H9 (cell line): Measurements from ENCODE around the gene SLC22A8. TPM values are rescaled to one million over a fixed set of nuclear protein-coding genes. Genes with fewer than 3 reads are reported as not detected.

Experiments used
- DNase-seq: peaks from one replicate; pipeline ENCODE4 v3.0.0-alpha.2; 2017
- H2AFZ ChIP-seq: one replicate; pipeline ENCODE4 v1.6.1; 2013; ENCODE audit warnings: mild to moderate bottlenecking, low read length, control low read depth, moderate library complexity
- H2AK5ac ChIP-seq: 2 replicates; pipeline ENCODE4 v1.6.1; 2013; ENCODE audit warnings: low read length, control low read depth, mixed read lengths; ENCODE audit not compliant: insufficient read length
- H2BK120ac ChIP-seq: one replicate; pipeline ENCODE4 v1.6.1; 2013; ENCODE audit warnings: low read depth, mild to moderate bottlenecking, low read length, control low read depth, inconsistent platforms; ENCODE audit not compliant: poor library complexity, severe bottlenecking
- H2BK12ac ChIP-seq: 2 replicates; pipeline ENCODE4 v1.6.1; 2013; ENCODE audit warnings: low read length, control low read depth, mixed read lengths, low read depth; ENCODE audit not compliant: insufficient read length
- H2BK15ac ChIP-seq: 2 replicates; pipeline ENCODE4 v1.6.1; 2013; ENCODE audit warnings: low read depth, low read length, control low read depth
- H2BK20ac ChIP-seq: one replicate; pipeline ENCODE4 v1.6.1; 2013; ENCODE audit warnings: low read depth, mild to moderate bottlenecking, low read length, control low read depth, inconsistent platforms; ENCODE audit not compliant: poor library complexity, severe bottlenecking
- H2BK5ac ChIP-seq: 2 replicates; pipeline ENCODE4 v1.6.1; 2013; ENCODE audit warnings: low read length, control low read depth, mixed read lengths; ENCODE audit not compliant: insufficient read length
- H3K14ac ChIP-seq: 2 replicates; pipeline ENCODE4 v1.6.1; 2013; ENCODE audit warnings: low read length, control low read depth; ENCODE audit not compliant: insufficient read depth
- H3K18ac ChIP-seq: 2 replicates; pipeline ENCODE4 v1.6.1; 2013; ENCODE audit warnings: low read depth, mild to moderate bottlenecking, mixed read lengths, low read length, control low read depth; ENCODE audit not compliant: insufficient read length
- H3K23ac ChIP-seq: 2 replicates; pipeline ENCODE4 v1.6.1; 2013; ENCODE audit warnings: low read length, control low read depth, mixed read lengths, low read depth; ENCODE audit not compliant: insufficient read length
- H3K23me2 ChIP-seq: 2 replicates; pipeline ENCODE4 v1.6.1; 2013; ENCODE audit warnings: low read depth, mild to moderate bottlenecking, mixed read lengths, low read length, control low read depth; ENCODE audit not compliant: insufficient read length, poor library complexity, severe bottlenecking
- H3K27ac ChIP-seq: 2 replicates; pipeline ENCODE4 v1.5.1; 2013; ENCODE audit warnings: low read length, control low read depth, mixed read lengths, low read depth; ENCODE audit not compliant: insufficient read length
- H3K27me3 ChIP-seq: 2 replicates; pipeline ENCODE4 v1.6.1; 2013; ENCODE audit warnings: low read length, control low read depth, inconsistent platforms; ENCODE audit not compliant: insufficient read depth
- H3K4ac ChIP-seq: 2 replicates; pipeline ENCODE4 v1.6.1; 2013; ENCODE audit warnings: low read depth, mild to moderate bottlenecking, control low read depth, inconsistent platforms, low read length, moderate library complexity
- H3K4me1 ChIP-seq: 2 replicates; pipeline ENCODE4 v1.6.1; 2013; ENCODE audit warnings: low read length, control low read depth, inconsistent platforms; ENCODE audit not compliant: insufficient read depth
- H3K4me2 ChIP-seq: 2 replicates; pipeline ENCODE4 v1.6.1; 2013; ENCODE audit warnings: low read length, control low read depth, mixed read lengths; ENCODE audit not compliant: insufficient read length, insufficient read depth
- H3K56ac ChIP-seq: 2 replicates; pipeline ENCODE4 v1.6.1; 2013; ENCODE audit warnings: low read depth, mild to moderate bottlenecking, mixed read lengths, low read length, control low read depth; ENCODE audit not compliant: insufficient read length
- H3K79me1 ChIP-seq: 2 replicates; pipeline ENCODE4 v1.6.1; 2013; ENCODE audit warnings: low read depth, mild to moderate bottlenecking, moderate library complexity, low read length, control low read depth, inconsistent platforms; ENCODE audit not compliant: insufficient read depth, poor library complexity, severe bottlenecking
- H3K79me2 ChIP-seq: 2 replicates; pipeline ENCODE4 v1.6.1; 2013; ENCODE audit warnings: low read length, control low read depth, inconsistent platforms; ENCODE audit not compliant: insufficient read depth
- H3K9ac ChIP-seq: 2 replicates; pipeline ENCODE4 v1.6.1; 2013; ENCODE audit warnings: low read length, control low read depth, mixed read lengths; ENCODE audit not compliant: insufficient read length; ENCODE audit errors: extremely low read depth
- H3K9me3 ChIP-seq: one replicate; pipeline ENCODE4 v1.6.1; 2013; ENCODE audit warnings: low read depth, low read length, inconsistent platforms; ENCODE audit not compliant: control insufficient read depth
- H3T11ph ChIP-seq: one replicate; pipeline ENCODE4 v1.6.1; 2013; ENCODE audit warnings: mild to moderate bottlenecking, low read length, control low read depth, inconsistent platforms
- H4K20me1 ChIP-seq: one replicate; pipeline ENCODE4 v1.6.1; 2013; ENCODE audit not compliant: control insufficient read depth, insufficient read length, insufficient read depth
- H4K5ac ChIP-seq: 2 replicates; pipeline ENCODE4 v1.6.1; 2013; ENCODE audit warnings: low read depth, mild to moderate bottlenecking, mixed read lengths, low read length, control low read depth; ENCODE audit not compliant: insufficient read length
- H4K8ac ChIP-seq: replicated peaks from 2 replicates; pipeline ENCODE4 v1.6.1; 2013; ENCODE audit warnings: low read length, control low read depth, mixed read lengths, low read depth; ENCODE audit not compliant: insufficient read length
- H4K91ac ChIP-seq: 2 replicates; pipeline ENCODE4 v1.6.1; 2013; ENCODE audit warnings: low read depth, mild to moderate bottlenecking, moderate library complexity, mixed read lengths, low read length, control low read depth; ENCODE audit not compliant: insufficient read length
- H3K27ac Mint-ChIP-seq, 3 experiments: 2 replicates in 2 of 3; 3 replicates in 1 of 3; pipeline ENCODE4 v1.8.0; 2020 to 2021; ENCODE audit warnings: mixed read lengths in 3 of 3, mild to moderate bottlenecking in 1 of 3, moderate library complexity in 1 of 3
- H3K27me3 Mint-ChIP-seq: 2 replicates; pipeline ENCODE4 v1.8.0; 2021; ENCODE audit warnings: low read depth, mild to moderate bottlenecking, moderate library complexity, mixed read lengths
- H3K36me3 Mint-ChIP-seq, 3 experiments: 2 replicates in 2 of 3; 3 replicates in 1 of 3; pipeline ENCODE4 v1.8.0; 2020 to 2021; ENCODE audit warnings: low read depth in 3 of 3, mixed read lengths in 3 of 3; ENCODE audit not compliant: insufficient read depth in 1 of 3
- H3K4me1 Mint-ChIP-seq, 2 experiments: 2 replicates each; pipeline ENCODE4 v1.8.0; 2020; ENCODE audit warnings: mixed read lengths in 2 of 2
- H3K4me3 Mint-ChIP-seq, 2 experiments: 2 replicates in 1 of 2; 3 replicates in 1 of 2; pipeline ENCODE4 v1.8.0; 2020 to 2021; ENCODE audit warnings: mild to moderate bottlenecking in 2 of 2, mixed read lengths in 2 of 2, moderate library complexity in 1 of 2
- H3K9me3 Mint-ChIP-seq, 2 experiments: 2 replicates in 1 of 2; 3 replicates in 1 of 2; pipeline ENCODE4 v1.8.0; 2020; ENCODE audit warnings: mild to moderate bottlenecking in 2 of 2, mixed read lengths in 2 of 2, moderate library complexity in 1 of 2
- CTCF ChIP-seq: fragments of 200-600 bp; sonication (generic); conservative IDR thresholded peaks from 3 replicates; pipeline ENCODE4 v1.8.0; 2021; ENCODE audit warnings: antibody characterized with exemption, mild to moderate bottlenecking
- WGBS: extraction: QIAGEN DNeasy Blood & Tissue Kit; methylation state at CpG from one replicate; pipeline ENCODE4 v1.1.7; 2013; ENCODE audit warnings: missing lambda C conversion rate, low lambda C conversion rate, mixed read lengths; ENCODE audit not compliant: insufficient read length; ENCODE audit errors: extremely low coverage; 5-methylcytosine and 5-hydroxymethylcytosine counted together
- total RNA-seq: library from RNA; stranded (reverse); gene quantifications from 2 replicates; pipeline ENCODE4 v1.2.1, GENCODE V29; 2021

The SLC22A8 gene
- total RNA-seq, 1 experiment from 2014 or later, result not detected

GRCh38 chr11:63022441-63022840, 6.8 kb upstream of the SLC22A8 start:
- Histone ChIP-seq H2BK5ac (no peak overlapping the region), H3K27me3 (no peaks in the 10 kb centered on the region), H3K23ac (no peak overlapping the region), H4K8ac (no peak overlapping the region), H3K79me1 (no peaks in the 10 kb centered on the region), H3K27ac (no peak overlapping the region), H3K18ac (no peak overlapping the region), H4K5ac (no peak overlapping the region), H3K9me3 (no peaks in the 10 kb centered on the region), H3K79me2 (no peaks in the 10 kb centered on the region), H2BK12ac (no peak overlapping the region), H2BK120ac (no peak overlapping the region), H2BK20ac (no peak overlapping the region), H2AFZ (no peak overlapping the region), H2AK5ac (no peak overlapping the region), H3K4me1 (no peaks in the 10 kb centered on the region), H3K14ac (no peak overlapping the region), H4K20me1 (no peaks in the 10 kb centered on the region), H3K9ac (no peak overlapping the region), H2BK15ac (no peak overlapping the region), H4K91ac (no peak overlapping the region), H3K56ac (no peak overlapping the region), H3K4ac (no peak overlapping the region), H3K23me2 (no peaks in the 10 kb centered on the region), H3T11ph (no peak overlapping the region), H3K4me2 (no peak overlapping the region)
- H3K4me3 Mint-ChIP-seq, result no peak overlapping the region
- H3K4me1 Mint-ChIP-seq, result peaks cover 19 to 28% of the 10 kb centered on the region in 2 experiments
- peaks cover 0 to 4% (median 0%) of the 10 kb centered on the region in 3 experiments; a peak in 2 of 7 replicates for H3K36me3 Mint-ChIP-seq
- peak; percentile 22 for DNase-seq
- no peak for TF ChIP-seq CTCF
- no CpG with 5 or more reads among the region's 6 CpGs for WGBS
- no peak overlapping the region for H3K27ac Mint-ChIP-seq
- H3K27me3 Mint-ChIP-seq, result peaks cover 29% of the 10 kb centered on the region
- peaks cover 2 to 10% of the 10 kb centered on the region in 2 experiments; a peak in 3 of 5 replicates for H3K9me3 Mint-ChIP-seq
